ENCODE measurements around the gene SLC27A2. TPM values are rescaled to one million over a fixed set of nuclear protein-coding genes. Genes with fewer than 3 reads are reported as not detected.

The SLC27A2 gene
- polyA plus RNA-seq, 4 donors = 4.3 to 81.2 (median 11.3) TPM

DNA sequence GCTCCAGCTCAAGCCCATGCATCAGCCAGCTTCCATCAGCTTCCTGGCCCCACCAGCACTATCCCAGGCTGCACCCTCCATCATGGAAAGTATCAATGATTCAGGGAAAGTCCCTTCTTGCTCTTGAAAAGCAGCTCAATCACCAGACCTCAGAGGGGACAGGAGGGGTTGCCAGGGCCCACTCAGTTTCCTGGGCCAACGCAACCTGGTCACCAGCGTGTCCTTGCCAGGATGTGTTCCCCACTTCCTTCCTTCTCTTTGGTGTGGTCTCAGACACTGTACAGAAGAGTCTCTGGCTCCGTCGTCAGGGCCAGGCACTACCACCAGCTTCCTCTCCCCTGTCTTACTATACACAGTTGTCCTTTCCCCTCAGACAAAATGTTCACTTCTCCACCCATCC, 80.5 kb downstream of the SLC27A2 start:
- FAIRE-seq = no peak
- no peak overlapping the region for H3K4me3 ChIP-seq (ENCODE audit: low read depth in 1 of 3, low read length in 3 of 3)
- 58 to 76% (median 67%) methylated on average over 4 of the region's 4 CpGs for WGBS, 3 donors
- no peak overlapping the region for H3K27ac ChIP-seq (ENCODE audit: low read depth in 1 of 3, low read length in 2 of 3)
- no peaks in the 10 kb centered on the region for H3K4me1 ChIP-seq (ENCODE audit: control insufficient read depth in 3 of 3, insufficient read depth in 2 of 3, low read depth in 1 of 3, low read length in 2 of 3)
- DNase-seq = peak in 1 of 2 donors; percentile 9
- no peaks in the 10 kb centered on the region for H3K36me3 ChIP-seq (ENCODE audit: control insufficient read depth in 3 of 3, insufficient read depth in 2 of 3, low read depth in 1 of 3, low read length in 3 of 3)
- H3K9me3 ChIP-seq (ENCODE audit: control insufficient read depth in 2 of 2, insufficient read depth in 1 of 2, low read depth in 1 of 2, low read length in 1 of 2) = no peaks in the 10 kb centered on the region
- H3K27me3 ChIP-seq (ENCODE audit: control insufficient read depth in 3 of 3, insufficient read depth in 3 of 3, low read length in 3 of 3) = no peaks in the 10 kb centered on the region

DNA sequence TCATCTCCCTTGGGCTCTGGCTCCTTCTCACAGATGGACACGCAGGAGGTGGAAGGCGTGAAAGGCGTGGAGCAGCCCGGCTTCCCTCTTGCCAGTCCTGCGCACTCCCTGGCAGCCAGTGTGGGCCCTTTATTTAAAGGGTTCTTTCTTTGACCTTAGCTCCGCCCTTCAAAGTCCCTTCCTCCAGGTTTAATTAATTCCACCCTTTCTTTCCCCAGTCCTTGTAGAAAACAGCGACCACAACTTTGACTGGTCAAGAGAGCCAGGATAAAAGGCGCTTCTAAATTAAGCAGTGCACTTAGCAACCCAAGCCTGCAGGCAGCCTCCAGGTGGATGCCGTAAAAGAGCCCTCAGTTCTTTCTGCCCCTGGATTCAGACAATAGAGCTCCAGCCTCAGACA, 83.6 kb downstream of the SLC27A2 start, which contains the start of gene HDC:
Gene HDC, minus strand, starts transcription at position 107 of the 400 bp plus-strand sequence. Its CDS starts 103 bp downstream, at position 4.
- Histone ChIP-seq H3K4me3 (ENCODE audit: low read depth in 1 of 3, low read length in 3 of 3) (no peak within 1 kb of the TSS), H3K27me3 (ENCODE audit: control insufficient read depth in 3 of 3, insufficient read depth in 3 of 3, low read length in 3 of 3) (peaks cover 0 to 2% (median 0%) of the 10 kb centered on the region in 3 donors), H3K36me3 (ENCODE audit: control insufficient read depth in 3 of 3, insufficient read depth in 2 of 3, low read depth in 1 of 3, low read length in 3 of 3) (no peaks in the 10 kb centered on the region), H3K4me1 (ENCODE audit: control insufficient read depth in 3 of 3, insufficient read depth in 2 of 3, low read depth in 1 of 3, low read length in 2 of 3) (no peaks in the 10 kb centered on the region), H3K9me3 (ENCODE audit: control insufficient read depth in 2 of 2, insufficient read depth in 1 of 2, low read depth in 1 of 2, low read length in 1 of 2) (no peaks in the 10 kb centered on the region), H3K27ac (ENCODE audit: low read depth in 1 of 3, low read length in 2 of 3) (no peak within 1 kb of the TSS)
- FAIRE-seq (no peak), DNase-seq (no peak)
- 68 to 80% (median 72%) methylated on average over 9 of the region's 9 CpGs for WGBS, 3 donors

GRCh38 chr15:50267577-50267976, 85.6 kb downstream of the SLC27A2 start:
- Histone ChIP-seq H3K4me3 (ENCODE audit: low read depth in 1 of 3, low read length in 3 of 3) (no peak overlapping the region), H3K27ac (ENCODE audit: low read depth in 1 of 3, low read length in 2 of 3) (no peak overlapping the region), H3K9me3 (ENCODE audit: control insufficient read depth in 2 of 2, insufficient read depth in 1 of 2, low read depth in 1 of 2, low read length in 1 of 2) (no peaks in the 10 kb centered on the region), H3K36me3 (ENCODE audit: control insufficient read depth in 3 of 3, insufficient read depth in 2 of 3, low read depth in 1 of 3, low read length in 3 of 3) (no peaks in the 10 kb centered on the region), H3K4me1 (ENCODE audit: control insufficient read depth in 3 of 3, insufficient read depth in 2 of 3, low read depth in 1 of 3, low read length in 2 of 3) (no peaks in the 10 kb centered on the region), H3K27me3 (ENCODE audit: control insufficient read depth in 3 of 3, insufficient read depth in 3 of 3, low read length in 3 of 3) (peaks cover 0 to 2% (median 0%) of the 10 kb centered on the region in 3 donors)
- 75 to 81% (median 79%) methylated on average over 2 of the region's 2 CpGs for WGBS, 3 donors
- no peak for DNase-seq
- FAIRE-seq = no peak

- no peaks in the 10 kb centered on the region for H3K36me3 ChIP-seq (ENCODE audit: control insufficient read depth in 3 of 3, insufficient read depth in 2 of 3, low read depth in 1 of 3, low read length in 3 of 3)
- DNase-seq (no peak), FAIRE-seq (no peak)
Observed at GRCh38 chr15:50275091-50275490, 93.1 kb downstream of the SLC27A2 start.

GRCh38 chr15:50275908-50276307, 93.9 kb downstream of the SLC27A2 start:
- FAIRE-seq (no peak), DNase-seq (no peak)
- H3K27me3 ChIP-seq (ENCODE audit: control insufficient read depth in 3 of 3, insufficient read depth in 3 of 3, low read length in 3 of 3) = no peaks in the 10 kb centered on the region
- no peaks in the 10 kb centered on the region for H3K4me1 ChIP-seq (ENCODE audit: control insufficient read depth in 3 of 3, insufficient read depth in 2 of 3, low read depth in 1 of 3, low read length in 2 of 3)
- peaks cover 0 to 5% (median 0%) of the 10 kb centered on the region in 3 donors for H3K36me3 ChIP-seq (ENCODE audit: control insufficient read depth in 3 of 3, insufficient read depth in 2 of 3, low read depth in 1 of 3, low read length in 3 of 3)
- WGBS, 3 donors = 85 to 96% (median 89%) methylated on average over 3 of the region's 3 CpGs
- H3K4me3 ChIP-seq (ENCODE audit: low read depth in 1 of 3, low read length in 3 of 3) = no peak overlapping the region
- H3K27ac ChIP-seq (ENCODE audit: low read depth in 1 of 3, low read length in 2 of 3) = no peak overlapping the region
- H3K9me3 ChIP-seq (ENCODE audit: control insufficient read depth in 2 of 2, insufficient read depth in 1 of 2, low read depth in 1 of 2, low read length in 1 of 2) = no peaks in the 10 kb centered on the region

More at GRCh38 chr15:50275091-50275490, 93.1 kb downstream of the SLC27A2 start:
- Histone ChIP-seq H3K27ac (ENCODE audit: low read depth in 1 of 3, low read length in 2 of 3) (no peak overlapping the region), H3K27me3 (ENCODE audit: control insufficient read depth in 3 of 3, insufficient read depth in 3 of 3, low read length in 3 of 3) (no peaks in the 10 kb centered on the region), H3K9me3 (ENCODE audit: control insufficient read depth in 2 of 2, insufficient read depth in 1 of 2, low read depth in 1 of 2, low read length in 1 of 2) (no peaks in the 10 kb centered on the region), H3K4me1 (ENCODE audit: control insufficient read depth in 3 of 3, insufficient read depth in 2 of 3, low read depth in 1 of 3, low read length in 2 of 3) (no peaks in the 10 kb centered on the region), H3K4me3 (ENCODE audit: low read depth in 1 of 3, low read length in 3 of 3) (no peak overlapping the region)
- 22 to 45% (median 33%) methylated on average over 2 of the region's 2 CpGs for WGBS, 3 donors

DNA sequence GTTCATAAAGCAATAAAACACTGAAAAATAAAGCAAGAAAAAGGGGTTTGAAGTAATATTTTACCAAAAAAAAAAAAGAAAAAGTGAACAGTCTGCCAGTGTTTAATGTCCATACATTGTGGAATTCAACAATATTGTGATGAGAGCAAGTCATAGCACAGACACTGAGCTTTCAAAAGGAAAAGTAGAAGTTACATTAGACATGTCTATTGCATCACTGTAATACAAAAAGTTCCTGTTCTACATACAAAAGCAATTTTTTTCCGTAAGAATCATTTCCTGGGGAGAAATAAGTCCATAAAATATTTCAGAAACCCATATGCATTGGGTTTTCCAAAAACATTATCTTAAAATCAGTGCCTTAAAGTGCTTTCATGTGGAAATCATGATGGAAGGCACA, 95.4 kb downstream of the SLC27A2 start:
- Histone ChIP-seq H3K9me3 (ENCODE audit: control insufficient read depth in 2 of 2, insufficient read depth in 1 of 2, low read depth in 1 of 2, low read length in 1 of 2) (no peaks in the 10 kb centered on the region), H3K4me3 (ENCODE audit: low read depth in 1 of 3, low read length in 3 of 3) (no peak overlapping the region), H3K27me3 (ENCODE audit: control insufficient read depth in 3 of 3, insufficient read depth in 3 of 3, low read length in 3 of 3) (no peaks in the 10 kb centered on the region), H3K27ac (ENCODE audit: low read depth in 1 of 3, low read length in 2 of 3) (no peak overlapping the region), H3K36me3 (ENCODE audit: control insufficient read depth in 3 of 3, insufficient read depth in 2 of 3, low read depth in 1 of 3, low read length in 3 of 3) (peaks cover 0 to 5% (median 0%) of the 10 kb centered on the region in 3 donors), H3K4me1 (ENCODE audit: control insufficient read depth in 3 of 3, insufficient read depth in 2 of 3, low read depth in 1 of 3, low read length in 2 of 3) (no peaks in the 10 kb centered on the region)
- WGBS, 3 donors = 85 to 90% (median 85%) methylated on average over 1 of the region's 1 CpG
- FAIRE-seq = no peak
- DNase-seq = no peak

- no peak for FAIRE-seq
- no peak overlapping the region for H3K4me3 ChIP-seq (ENCODE audit: low read depth in 1 of 3, low read length in 3 of 3)
- H3K27ac ChIP-seq (ENCODE audit: low read depth in 1 of 3, low read length in 2 of 3) = no peak overlapping the region
- WGBS, 3 donors = 81 to 93% (median 82%) methylated on average over 4 of the region's 4 CpGs
- H3K9me3 ChIP-seq (ENCODE audit: control insufficient read depth in 2 of 2, insufficient read depth in 1 of 2, low read depth in 1 of 2, low read length in 1 of 2) = no peaks in the 10 kb centered on the region
- no peaks in the 10 kb centered on the region for H3K4me1 ChIP-seq (ENCODE audit: control insufficient read depth in 3 of 3, insufficient read depth in 2 of 3, low read depth in 1 of 3, low read length in 2 of 3)
- no peaks in the 10 kb centered on the region for H3K27me3 ChIP-seq (ENCODE audit: control insufficient read depth in 3 of 3, insufficient read depth in 3 of 3, low read length in 3 of 3)
- no peak for DNase-seq
- H3K36me3 ChIP-seq (ENCODE audit: control insufficient read depth in 3 of 3, insufficient read depth in 2 of 3, low read depth in 1 of 3, low read length in 3 of 3) = peaks cover 0 to 5% (median 0%) of the 10 kb centered on the region in 3 donors
Observed at GRCh38 chr15:50278496-50278895, 96.5 kb downstream of the SLC27A2 start.

DNA sequence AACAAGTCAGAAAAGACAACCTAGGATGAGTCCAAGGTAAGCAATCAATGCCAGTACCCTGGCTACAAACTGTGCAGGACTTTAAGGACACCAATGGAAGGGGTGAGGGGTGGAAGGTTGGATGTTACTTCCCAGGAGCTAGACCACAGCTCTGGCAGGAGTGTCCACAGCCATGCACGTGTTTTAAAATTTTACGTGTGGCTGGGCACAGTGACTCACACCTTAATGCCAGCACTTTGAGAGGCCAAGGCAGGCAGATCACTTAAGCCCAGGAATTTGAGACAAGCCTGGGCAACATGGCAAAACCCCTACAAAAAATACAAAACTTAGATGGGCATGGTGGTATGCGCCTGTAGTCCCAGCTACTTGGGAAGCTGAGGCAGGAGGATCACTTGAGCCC, 98.3 kb downstream of the SLC27A2 start:
- H3K27ac ChIP-seq (ENCODE audit: low read depth in 1 of 3, low read length in 2 of 3) = no peak overlapping the region
- no peak overlapping the region for H3K4me3 ChIP-seq (ENCODE audit: low read depth in 1 of 3, low read length in 3 of 3)
- no peak for DNase-seq
- no peaks in the 10 kb centered on the region for H3K9me3 ChIP-seq (ENCODE audit: control insufficient read depth in 2 of 2, insufficient read depth in 1 of 2, low read depth in 1 of 2, low read length in 1 of 2)
- H3K4me1 ChIP-seq (ENCODE audit: control insufficient read depth in 3 of 3, insufficient read depth in 2 of 3, low read depth in 1 of 3, low read length in 2 of 3) = no peaks in the 10 kb centered on the region
- peaks cover 0 to 5% (median 2%) of the 10 kb centered on the region in 3 donors for H3K36me3 ChIP-seq (ENCODE audit: control insufficient read depth in 3 of 3, insufficient read depth in 2 of 3, low read depth in 1 of 3, low read length in 3 of 3)
- 93 to 99% (median 97%) methylated on average over 3 of the region's 3 CpGs for whole genome bisulfite sequencing, 3 donors
- H3K27me3 ChIP-seq (ENCODE audit: control insufficient read depth in 3 of 3, insufficient read depth in 3 of 3, low read length in 3 of 3) = no peaks in the 10 kb centered on the region
- no peak for FAIRE-seq

GRCh38 chr15:50281427-50281826, 99.4 kb downstream of the SLC27A2 start:
- FAIRE-seq (no peak), DNase-seq (no peak)
- Histone ChIP-seq H3K27me3 (ENCODE audit: control insufficient read depth in 3 of 3, insufficient read depth in 3 of 3, low read length in 3 of 3) (no peaks in the 10 kb centered on the region), H3K27ac (ENCODE audit: low read depth in 1 of 3, low read length in 2 of 3) (no peak overlapping the region), H3K9me3 (ENCODE audit: control insufficient read depth in 2 of 2, insufficient read depth in 1 of 2, low read depth in 1 of 2, low read length in 1 of 2) (no peaks in the 10 kb centered on the region), H3K4me1 (ENCODE audit: control insufficient read depth in 3 of 3, insufficient read depth in 2 of 3, low read depth in 1 of 3, low read length in 2 of 3) (no peaks in the 10 kb centered on the region), H3K4me3 (ENCODE audit: low read depth in 1 of 3, low read length in 3 of 3) (no peak overlapping the region), H3K36me3 (ENCODE audit: control insufficient read depth in 3 of 3, insufficient read depth in 2 of 3, low read depth in 1 of 3, low read length in 3 of 3) (peaks cover 0 to 5% (median 2%) of the 10 kb centered on the region in 3 donors)
- 77 to 93% (median 81%) methylated on average over 4 to 5 of the region's 5 CpGs for whole genome bisulfite sequencing, 3 donors

Data from small intestine (tissue), 7 donors.